ENCODE data around the gene TLR8.

The TLR8 gene

GRCh38 chrX:12950851-12951594 is 44.6 kb downstream of the TLR8 start:
- TF ChIP-seq SP1 (IDR thresholded peaks at IDR 0.05) = no peak
- no peak for TF ChIP-seq ELF4 (IDR thresholded peaks at IDR 0.05)
- no peak for TF ChIP-seq TARDBP (IDR thresholded peaks at IDR 0.05)
- TF ChIP-seq NFRKB (IDR thresholded peaks at IDR 0.05) = no peak
- TF ChIP-seq FOXM1 (IDR thresholded peaks at IDR 0.05; ENCODE audit: borderline replicate concordance) = no peak
- TF ChIP-seq, protein P1, sequence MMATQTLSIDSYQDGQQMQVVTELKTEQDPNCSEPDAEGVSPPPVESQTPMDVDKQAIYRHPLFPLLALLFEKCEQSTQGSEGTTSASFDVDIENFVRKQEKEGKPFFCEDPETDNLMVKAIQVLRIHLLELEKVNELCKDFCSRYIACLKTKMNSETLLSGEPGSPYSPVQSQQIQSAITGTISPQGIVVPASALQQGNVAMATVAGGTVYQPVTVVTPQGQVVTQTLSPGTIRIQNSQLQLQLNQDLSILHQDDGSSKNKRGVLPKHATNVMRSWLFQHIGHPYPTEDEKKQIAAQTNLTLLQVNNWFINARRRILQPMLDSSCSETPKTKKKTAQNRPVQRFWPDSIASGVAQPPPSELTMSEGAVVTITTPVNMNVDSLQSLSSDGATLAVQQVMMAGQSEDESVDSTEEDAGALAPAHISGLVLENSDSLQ (IDR thresholded peaks at IDR 0.05) = no peak
- no peak for TF ChIP-seq L3MBTL2 (conservative IDR thresholded peaks at IDR 0.05)
- no peak for TF ChIP-seq ARNT (IDR thresholded peaks at IDR 0.05)
- no peak for TF ChIP-seq FOXA1 (IDR thresholded peaks at IDR 0.05)
- TF ChIP-seq LEF1 (IDR thresholded peaks at IDR 0.05; ENCODE audit: borderline replicate concordance) = no peak
- peak; percentile 62 for DNase-seq (ENCODE audit: extremely low spot score)
- POLR2A ChIA-PET = no interaction called here
- CTCF ChIA-PET = interaction anchor here (0.6 to 1.4 kb wide), 2 partner anchors 17 to 538 kb away, joined by 4 to 5 read pairs; no protein-coding TSS in a partner anchor

- DNase-seq (ENCODE audit: extremely low spot score) = no peak
- POLR2A ChIA-PET = no interaction called here
- CTCF ChIA-PET = interaction anchor here (0.6 to 1.4 kb wide), 2 partner anchors 17 to 537 kb away, joined by 4 to 5 read pairs; no protein-coding TSS in a partner anchor
- TF ChIP-seq, protein P1 (IDR thresholded peaks at IDR 0.05) = no peak
- TF ChIP-seq CTBP1 (IDR thresholded peaks at IDR 0.05; ENCODE audit: borderline replicate concordance) (no peak), FOXA1 (IDR thresholded peaks at IDR 0.05) (no peak), BHLHE40 (IDR thresholded peaks at IDR 0.05; ENCODE audit: borderline replicate concordance) (no peak), FOXM1 (IDR thresholded peaks at IDR 0.05; ENCODE audit: borderline replicate concordance) (no peak)
Observed at GRCh38 chrX:12951595-12951975, 45.2 kb downstream of the TLR8 start.

DNA sequence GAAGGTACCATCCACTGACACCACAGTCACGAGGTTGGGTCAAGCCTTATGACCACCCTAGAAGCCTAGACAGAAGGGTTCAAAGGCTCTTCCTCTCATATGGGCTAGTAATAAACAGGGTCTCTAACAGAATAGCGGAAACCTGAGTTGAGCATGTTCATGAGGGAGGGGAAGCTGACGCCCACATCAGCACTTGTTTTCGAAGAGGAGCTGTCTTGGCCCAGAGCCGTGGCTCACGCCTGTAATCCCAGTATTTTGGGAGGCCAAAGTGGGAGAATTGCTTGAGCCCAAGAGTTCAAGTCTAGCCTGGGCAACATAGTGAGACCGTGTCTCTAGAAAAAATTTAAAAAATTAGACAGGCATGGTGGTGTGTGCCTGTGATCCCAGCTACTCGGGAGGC is 47.0 kb downstream of the TLR8 start:
- DNase-seq (ENCODE audit: extremely low spot score) = no peak
- ChIA-PET CTCF (no interaction called here), POLR2A (no interaction called here)
- TF ChIP-seq TARDBP (IDR thresholded peaks at IDR 0.05) (no peak), L3MBTL2 (conservative IDR thresholded peaks at IDR 0.05) (no peak), SP1 (IDR thresholded peaks at IDR 0.05) (no peak), BHLHE40 (IDR thresholded peaks at IDR 0.05; ENCODE audit: borderline replicate concordance) (no peak), FOXA1 (IDR thresholded peaks at IDR 0.05) (no peak), FOXM1 (IDR thresholded peaks at IDR 0.05; ENCODE audit: borderline replicate concordance) (no peak)
- TF ChIP-seq, protein P1 (IDR thresholded peaks at IDR 0.05) = no peak

GRCh38 chrX:12954376-12954775 is 48.0 kb downstream of the TLR8 start:
- ChIA-PET CTCF (interaction anchor here (3.6 kb wide), 1 partner anchor 8 kb away, joined by 15 read pairs; no protein-coding TSS in a partner anchor), POLR2A (no interaction called here)
- TF ChIP-seq LEF1 (IDR thresholded peaks at IDR 0.05; ENCODE audit: borderline replicate concordance) = no peak
- no peak for TF ChIP-seq L3MBTL2 (conservative IDR thresholded peaks at IDR 0.05)
- TF ChIP-seq FOXM1 (IDR thresholded peaks at IDR 0.05; ENCODE audit: borderline replicate concordance) = no peak
- TF ChIP-seq, protein P1 (IDR thresholded peaks at IDR 0.05) = no peak
- no peak for TF ChIP-seq FOXA1 (IDR thresholded peaks at IDR 0.05)
- no peak for DNase-seq (ENCODE audit: extremely low spot score)

DNA sequence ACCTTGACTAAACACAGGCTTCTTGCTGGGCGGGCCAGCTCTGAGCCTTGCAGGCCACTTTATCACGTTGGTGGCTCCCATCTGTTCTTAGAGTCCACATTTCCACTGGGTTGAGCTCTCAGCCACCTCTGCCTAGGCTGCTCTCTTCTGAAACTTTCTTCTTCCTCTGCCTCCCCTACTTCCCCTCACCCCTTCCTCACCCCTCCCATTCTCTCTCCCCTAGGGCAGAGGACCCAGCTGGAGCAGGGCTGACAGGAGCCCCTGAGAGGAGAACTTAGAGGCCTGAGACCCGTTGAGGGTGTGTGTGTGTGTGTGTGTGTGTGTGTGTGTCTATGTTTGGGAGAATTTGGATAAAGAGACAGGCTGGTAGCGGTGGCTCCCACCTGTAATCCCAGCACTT is 48.6 kb downstream of the TLR8 start:
- DNase-seq (ENCODE audit: extremely low spot score) = no peak
- ChIA-PET CTCF (interaction anchor here (3.6 kb wide), 1 partner anchor 9 kb away, joined by 15 read pairs; no protein-coding TSS in a partner anchor), POLR2A (no interaction called here)
- TF ChIP-seq LEF1 (IDR thresholded peaks at IDR 0.05; ENCODE audit: borderline replicate concordance) = no peak
- no peak for TF ChIP-seq L3MBTL2 (conservative IDR thresholded peaks at IDR 0.05)
- TF ChIP-seq, protein P1 (IDR thresholded peaks at IDR 0.05) = no peak
- TF ChIP-seq SUZ12 (IDR thresholded peaks at IDR 0.05) = no peak
- no peak for TF ChIP-seq FOXM1 (IDR thresholded peaks at IDR 0.05; ENCODE audit: borderline replicate concordance)
- no peak for TF ChIP-seq ZNF384 (IDR thresholded peaks at IDR 0.05)
- no peak for TF ChIP-seq NFRKB (IDR thresholded peaks at IDR 0.05)
- no peak for TF ChIP-seq FOXA1 (IDR thresholded peaks at IDR 0.05)
- no peak for TF ChIP-seq HDGF (IDR thresholded peaks at IDR 0.05; ENCODE audit: borderline replicate concordance)
- no peak for TF ChIP-seq BHLHE40 (IDR thresholded peaks at IDR 0.05; ENCODE audit: borderline replicate concordance)
- no peak for TF ChIP-seq ARNT (IDR thresholded peaks at IDR 0.05)
- no peak for TF ChIP-seq CTBP1 (IDR thresholded peaks at IDR 0.05; ENCODE audit: borderline replicate concordance)
- no peak for TF ChIP-seq SP1 (IDR thresholded peaks at IDR 0.05)
- no peak for TF ChIP-seq FOXK2 (IDR thresholded peaks at IDR 0.05)
